SW480 (cell line): ENCODE results near the gene ACTA2.

Experiments used
- DNase-seq: peaks from one replicate; pipeline ENCODE4 v3.0.0-alpha.2; 2016; ENCODE audit warnings: low spot score

The ACTA2 gene

GRCh38 chr10:88981435-88981834, 28.9 kb upstream of the ACTA2 start:
- DNase-seq: no peak

- DNase-seq: no peak
Measured at GRCh38 chr10:88980800-88981199, 28.2 kb upstream of the ACTA2 start.

GRCh38 chr10:88980247-88980646, 27.7 kb upstream of the ACTA2 start:
- DNase-seq: no peak

DNA sequence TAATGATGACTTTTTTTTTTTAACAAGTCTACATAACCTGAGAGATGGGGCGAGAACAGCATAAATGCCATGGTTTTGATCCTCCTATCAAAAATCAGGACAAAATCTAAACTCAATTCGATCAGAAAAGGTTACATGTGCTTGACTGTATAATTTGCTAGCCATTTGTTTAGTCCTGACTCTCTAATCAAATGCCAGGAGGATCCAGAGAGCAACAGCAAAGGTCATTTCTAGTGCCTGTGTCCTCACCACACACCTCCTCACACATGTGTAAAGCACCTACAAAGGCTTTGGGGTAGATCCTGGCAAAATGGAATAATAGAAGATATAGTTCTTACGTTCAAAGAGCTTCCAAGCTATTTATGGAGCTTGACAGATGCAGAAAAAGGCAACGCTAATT, 27.0 kb upstream of the ACTA2 start:
- DNase-seq: no peak

DNA sequence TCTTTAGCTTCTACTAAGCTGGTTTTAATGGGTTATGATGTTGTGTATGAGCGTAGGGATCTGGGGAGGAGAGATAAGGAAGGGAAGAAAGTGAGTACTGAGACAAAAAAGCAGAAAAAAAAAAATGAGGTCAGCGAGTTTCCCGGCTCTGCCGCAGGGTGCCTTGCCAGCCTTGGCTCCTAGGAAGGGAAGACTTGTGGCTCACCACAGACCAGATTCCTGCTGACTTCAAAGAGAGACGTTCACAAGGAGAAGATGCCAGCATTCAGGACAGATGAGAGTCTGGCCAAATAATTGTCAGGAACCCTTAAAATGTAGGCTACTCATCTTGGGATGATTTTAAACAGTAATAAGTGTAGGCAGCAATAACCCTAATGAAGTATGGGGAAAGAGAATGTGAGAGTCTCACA, 26.6 kb upstream of the ACTA2 start:
- peak; percentile 72 for DNase-seq

- no peak for DNase-seq
Measured at GRCh38 chr10:88978463-88978862, 25.9 kb upstream of the ACTA2 start.

- DNase-seq: no peak
Measured at GRCh38 chr10:88975377-88975720, 22.8 kb upstream of the ACTA2 start.

DNA sequence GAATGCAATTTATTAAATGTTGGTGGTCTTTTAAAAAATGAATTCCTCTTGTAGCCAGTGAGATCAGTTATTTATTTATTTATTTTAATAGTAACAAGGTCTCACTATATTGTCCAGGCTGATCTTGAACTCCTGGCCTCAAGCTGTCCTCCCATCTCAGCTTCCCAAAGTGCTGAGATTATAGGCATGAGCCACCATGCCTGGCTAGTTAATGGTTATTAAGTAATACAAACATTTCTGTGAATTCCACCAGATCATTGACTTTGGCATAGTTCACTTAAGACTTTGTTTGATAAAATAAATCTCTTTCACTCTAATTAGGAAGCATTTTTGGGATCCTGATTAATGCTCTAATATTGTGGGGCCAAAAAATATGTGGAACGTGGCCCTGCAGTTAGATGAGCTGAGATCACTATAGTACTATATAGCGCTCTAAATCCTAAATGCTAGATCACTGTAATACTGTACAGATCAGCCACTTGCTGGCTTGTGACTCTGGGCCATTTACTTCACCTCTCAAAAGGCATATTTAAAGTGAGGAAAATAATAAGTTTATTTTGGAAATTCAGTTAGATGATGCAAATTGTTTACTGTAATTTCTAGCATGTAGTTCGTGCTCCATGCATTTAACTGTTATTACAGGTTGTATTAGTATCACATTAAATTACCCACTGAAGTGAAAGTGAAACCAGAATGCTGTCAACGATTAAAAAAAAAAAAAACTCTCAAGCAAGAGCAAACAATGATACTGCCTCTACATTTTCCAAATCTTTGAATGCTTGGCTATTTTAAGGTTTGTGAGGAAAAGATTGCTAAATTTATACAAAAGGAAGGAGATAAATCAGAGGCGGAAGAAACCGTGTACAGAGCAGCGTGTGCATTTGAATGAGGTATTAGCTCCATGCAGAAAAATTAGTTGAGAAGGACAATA, 22.1 kb upstream of the ACTA2 start:
- DNase-seq: peak; percentile 10

GRCh38 chr10:88974012-88974411, 21.4 kb upstream of the ACTA2 start:
- DNase-seq: no peak

DNA sequence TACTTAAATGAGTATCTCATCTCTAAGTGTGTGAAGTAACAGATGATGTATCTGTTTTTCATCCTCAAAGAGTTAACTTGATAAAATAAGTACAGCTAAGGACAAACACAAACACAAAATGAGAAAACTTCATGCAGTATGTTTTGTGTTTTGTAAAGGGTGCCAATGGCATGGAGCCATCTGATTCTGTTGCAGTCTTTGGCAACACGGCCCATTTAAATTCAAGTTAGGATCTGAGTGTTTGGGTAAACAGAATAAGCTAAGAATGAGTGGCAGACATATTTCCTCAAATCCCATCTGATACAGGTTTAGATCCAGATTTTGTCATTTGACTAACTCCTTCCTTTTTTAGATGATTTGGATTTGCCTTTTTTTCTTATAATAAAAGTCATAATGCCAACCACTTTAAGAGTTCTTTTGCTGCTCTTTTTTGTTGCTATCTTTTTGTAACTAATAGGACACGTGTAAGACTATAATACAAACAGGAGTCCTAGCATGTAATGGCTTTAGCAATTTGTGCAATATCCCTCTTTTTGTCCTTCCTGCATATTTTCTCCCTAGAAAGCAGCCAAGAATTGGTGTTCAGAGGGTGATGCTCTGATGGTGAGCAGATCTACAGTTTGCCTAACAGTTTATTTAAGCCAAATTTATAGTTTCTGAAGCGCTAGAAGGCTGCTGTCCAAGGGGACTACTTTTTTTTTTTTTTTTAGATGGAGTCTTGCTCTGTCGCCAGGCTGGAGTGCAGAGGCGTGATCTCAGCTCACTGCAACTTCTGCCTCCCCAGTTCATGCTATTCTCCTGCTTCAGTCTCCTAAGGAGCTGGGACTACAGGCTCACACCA, 18.9 kb upstream of the ACTA2 start:
- DNase-seq: no peak

- DNase-seq: no peak
Measured at GRCh38 chr10:88968391-88968790, 15.8 kb upstream of the ACTA2 start.

GRCh38 chr10:88966797-88967196, 14.2 kb upstream of the ACTA2 start:
- DNase-seq: no peak

- DNase-seq: no peak
Measured at GRCh38 chr10:88964869-88965415, 12.4 kb upstream of the ACTA2 start.

GRCh38 chr10:88964360-88964759, 11.8 kb upstream of the ACTA2 start:
- no peak for DNase-seq

DNA sequence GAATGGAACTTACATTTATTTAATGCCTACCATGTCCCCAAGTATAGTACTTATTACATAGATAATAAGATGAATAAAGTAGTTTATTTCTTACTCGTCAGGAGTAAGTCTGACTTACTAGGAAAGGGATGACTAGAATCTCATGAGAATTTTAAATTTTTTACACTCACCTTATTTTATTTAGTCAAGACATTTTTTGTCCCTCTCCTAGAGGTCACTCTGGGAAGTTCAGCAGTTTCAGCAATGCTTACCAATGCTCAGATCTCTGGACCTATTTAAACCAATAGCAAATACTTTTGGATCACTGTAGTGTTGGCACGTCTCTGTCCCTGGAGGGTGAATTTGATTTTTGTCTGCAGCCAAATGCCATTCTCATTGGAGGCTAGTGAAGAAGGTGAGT, 10.7 kb upstream of the ACTA2 start:
- no peak for DNase-seq

DNA sequence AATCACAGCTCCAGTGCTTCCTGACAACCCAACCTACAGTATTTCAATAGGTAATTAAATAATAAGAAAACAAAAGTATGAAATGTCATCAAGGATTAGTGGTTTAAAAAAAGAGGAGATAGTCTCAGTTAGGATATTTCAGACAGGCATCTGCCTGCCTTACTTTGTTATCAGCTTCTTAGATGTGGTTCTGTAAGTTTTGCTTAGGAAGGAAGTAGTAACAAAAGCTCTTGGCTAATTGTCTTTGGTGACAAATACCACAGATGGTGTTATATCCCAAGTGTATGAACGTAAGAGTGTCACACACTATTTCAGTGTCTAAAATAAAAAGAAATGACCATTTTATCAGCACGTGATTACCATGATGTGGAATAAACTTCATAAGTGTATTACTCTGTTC, 9.8 kb upstream of the ACTA2 start:
- DNase-seq: no peak

DNA sequence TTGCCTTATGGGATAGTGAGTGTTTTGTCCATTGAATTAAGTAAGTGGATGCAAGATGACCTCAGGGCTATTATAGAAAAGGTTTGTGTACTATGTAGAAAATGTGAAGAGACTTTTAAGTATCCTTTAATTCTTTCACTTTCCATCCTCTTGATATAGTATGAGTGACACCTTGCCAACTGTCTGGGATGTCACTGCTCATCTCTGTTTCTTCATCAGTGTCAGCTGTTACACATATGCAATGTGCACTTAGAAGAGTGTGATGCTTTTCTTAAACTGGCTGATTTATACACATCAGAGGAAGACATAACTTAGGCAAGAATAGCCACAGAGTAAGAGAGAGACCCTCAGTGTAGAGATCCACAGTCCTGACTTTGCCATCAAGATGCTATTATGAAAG, 8.7 kb upstream of the ACTA2 start:
- no peak for DNase-seq

DNA sequence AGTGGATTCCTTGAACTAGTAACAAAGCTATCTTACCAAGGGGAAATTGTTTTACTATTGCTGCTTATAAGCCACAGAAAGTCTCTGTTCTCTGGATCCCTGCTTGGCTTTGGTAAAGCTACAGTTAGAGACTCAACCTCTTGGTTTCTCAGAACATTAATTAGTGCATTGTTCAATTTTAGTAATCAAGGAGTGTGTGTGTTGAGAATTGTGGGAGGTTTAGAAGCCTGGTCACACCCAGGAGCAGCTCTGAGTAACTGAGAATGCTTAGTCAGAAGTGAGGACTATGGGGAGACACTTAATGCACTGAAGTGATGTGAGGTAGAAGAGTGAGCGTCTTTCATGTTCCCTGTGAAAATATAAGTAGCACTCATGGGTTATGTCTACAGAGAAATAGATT, 8.2 kb upstream of the ACTA2 start:
- no peak for DNase-seq

DNA sequence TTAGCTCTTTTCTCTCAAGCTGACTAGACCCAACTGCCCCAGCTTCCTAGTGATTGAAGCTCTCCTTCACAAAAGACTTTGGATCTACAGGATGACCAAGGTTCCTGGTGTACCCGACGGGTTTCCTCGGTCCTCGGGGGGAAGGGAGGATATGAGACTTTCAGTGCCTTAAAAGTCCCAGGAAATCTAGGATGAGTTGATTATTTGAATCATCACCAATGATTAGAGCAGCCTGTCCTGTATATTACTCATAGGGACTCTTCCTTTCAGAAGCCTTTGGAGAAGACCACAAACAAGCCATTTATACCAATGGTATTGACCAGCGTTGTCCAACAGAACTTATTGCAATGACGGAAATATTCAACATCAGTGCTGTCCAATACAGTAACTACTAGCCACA, 6.1 kb upstream of the ACTA2 start:
- DNase-seq: no peak

DNA sequence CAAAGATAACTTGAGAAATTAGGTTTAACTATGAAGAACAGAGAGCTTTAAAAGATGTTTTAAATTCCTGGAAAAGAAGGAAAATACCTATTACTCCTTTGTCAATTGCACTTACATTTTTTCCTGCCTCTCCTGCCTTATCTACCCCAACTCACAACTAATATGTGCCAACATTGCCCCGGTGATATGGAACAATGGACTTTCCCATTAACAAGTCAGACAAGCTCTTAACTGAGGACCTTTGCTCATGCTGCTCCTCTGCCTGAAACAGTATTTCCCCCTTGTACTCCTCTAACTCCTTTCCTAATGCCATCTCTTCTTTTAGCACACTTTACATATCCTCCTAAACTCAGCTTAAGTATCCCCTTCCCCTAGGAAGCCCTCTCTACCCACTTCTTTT, 4.8 kb upstream of the ACTA2 start:
- no peak for DNase-seq

DNA sequence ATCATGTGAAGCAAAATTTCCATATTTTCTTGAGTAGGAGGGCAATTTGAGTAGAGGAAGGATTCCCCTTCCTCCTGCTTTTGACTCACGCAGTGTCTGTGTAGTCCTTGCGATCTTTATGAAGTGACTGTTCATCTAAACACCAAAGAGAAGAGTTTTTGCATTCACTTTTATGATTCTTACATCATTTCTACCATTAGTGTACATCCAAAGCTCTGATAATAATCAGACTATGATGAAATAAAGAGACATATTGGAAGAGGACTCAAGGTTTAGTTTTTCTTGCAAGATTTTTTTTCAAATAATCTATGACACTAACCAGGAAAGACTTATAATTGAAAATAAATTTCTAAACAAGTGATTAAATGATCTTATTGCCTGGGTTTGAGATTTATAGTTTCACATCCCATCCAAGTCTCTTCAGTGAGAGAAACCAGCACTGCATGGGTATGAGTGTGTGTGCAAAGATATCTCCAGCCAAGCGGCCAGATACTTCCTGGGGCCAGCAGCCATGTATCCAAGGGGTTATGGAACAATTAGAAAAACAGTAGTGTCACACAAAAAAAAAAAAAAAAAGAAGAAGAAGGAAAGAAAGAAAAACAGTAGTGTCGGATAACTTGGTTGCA, 2.0 kb upstream of the ACTA2 start:
- DNase-seq: no peak

DNA sequence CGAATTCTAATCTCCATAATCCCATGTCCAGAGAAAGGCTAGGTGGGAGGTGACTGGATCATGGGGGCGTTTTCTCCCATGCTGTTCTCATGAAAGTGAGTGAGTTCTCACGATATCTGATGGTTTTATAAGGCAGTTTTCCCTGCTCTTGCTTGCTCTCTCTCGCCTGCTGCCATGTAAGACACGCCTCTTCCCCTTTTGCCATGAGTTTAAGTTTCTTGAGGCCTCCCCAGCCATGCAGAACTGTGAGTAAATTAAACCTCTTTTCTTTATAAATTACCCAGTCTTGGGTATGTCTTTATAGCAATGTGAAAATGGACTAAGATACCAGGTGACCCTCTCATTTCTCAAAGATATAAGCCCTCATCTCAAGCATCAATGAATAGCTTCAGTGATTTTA, 1.1 kb upstream of the ACTA2 start:
- no peak for DNase-seq
